ENCODE data around the gene PRDM16.
A peak's percentile ranks its signal among the peaks of the same experiment; 100 is the strongest.

GRCh38 chr1:3393024-3393986 lies 324.3 kb downstream of the PRDM16 start:
- TF ChIP-seq RELA (CRISPR knock-in tag; IDR thresholded peaks at IDR 0.05) (no peak), ZNF17 (CRISPR knock-in tag; IDR thresholded peaks at IDR 0.05) (no peak), ZBTB21 (CRISPR knock-in tag; IDR thresholded peaks at IDR 0.05) (no peak), JUND (CRISPR knock-in tag; IDR thresholded peaks at IDR 0.05) (no peak), CERS6 (CRISPR knock-in tag; IDR thresholded peaks at IDR 0.05) (no peak), BHLHE40 (IDR thresholded peaks at IDR 0.05; ENCODE audit: low read length) (no peak), HNRNPLL (IDR thresholded peaks at IDR 0.05; ENCODE audit: low read depth, low read length, poor library complexity, severe bottlenecking) (peak; percentile 46), HNRNPK (IDR thresholded peaks at IDR 0.05; ENCODE audit: low read depth, low read length, poor library complexity, severe bottlenecking) (no peak), ASH2L (IDR thresholded peaks at IDR 0.05; ENCODE audit: insufficient read length, low read depth, low read length) (no peak), HNRNPL (IDR thresholded peaks at IDR 0.05; ENCODE audit: low read depth, low read length) (no peak), IRF2 (CRISPR knock-in tag; IDR thresholded peaks at IDR 0.05) (no peak)
- TF ChIP-seq, protein P1, sequence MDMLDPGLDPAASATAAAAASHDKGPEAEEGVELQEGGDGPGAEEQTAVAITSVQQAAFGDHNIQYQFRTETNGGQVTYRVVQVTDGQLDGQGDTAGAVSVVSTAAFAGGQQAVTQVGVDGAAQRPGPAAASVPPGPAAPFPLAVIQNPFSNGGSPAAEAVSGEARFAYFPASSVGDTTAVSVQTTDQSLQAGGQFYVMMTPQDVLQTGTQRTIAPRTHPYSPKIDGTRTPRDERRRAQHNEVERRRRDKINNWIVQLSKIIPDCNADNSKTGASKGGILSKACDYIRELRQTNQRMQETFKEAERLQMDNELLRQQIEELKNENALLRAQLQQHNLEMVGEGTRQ (IDR thresholded peaks at IDR 0.05; ENCODE audit: low read depth, low read length), result no peak
- TF ChIP-seq, protein P1 (CRISPR knock-in tag; IDR thresholded peaks at IDR 0.05; ENCODE audit: borderline replicate concordance), result no peak
